ENCODE measurements around the gene MAN1C1.

DNA sequence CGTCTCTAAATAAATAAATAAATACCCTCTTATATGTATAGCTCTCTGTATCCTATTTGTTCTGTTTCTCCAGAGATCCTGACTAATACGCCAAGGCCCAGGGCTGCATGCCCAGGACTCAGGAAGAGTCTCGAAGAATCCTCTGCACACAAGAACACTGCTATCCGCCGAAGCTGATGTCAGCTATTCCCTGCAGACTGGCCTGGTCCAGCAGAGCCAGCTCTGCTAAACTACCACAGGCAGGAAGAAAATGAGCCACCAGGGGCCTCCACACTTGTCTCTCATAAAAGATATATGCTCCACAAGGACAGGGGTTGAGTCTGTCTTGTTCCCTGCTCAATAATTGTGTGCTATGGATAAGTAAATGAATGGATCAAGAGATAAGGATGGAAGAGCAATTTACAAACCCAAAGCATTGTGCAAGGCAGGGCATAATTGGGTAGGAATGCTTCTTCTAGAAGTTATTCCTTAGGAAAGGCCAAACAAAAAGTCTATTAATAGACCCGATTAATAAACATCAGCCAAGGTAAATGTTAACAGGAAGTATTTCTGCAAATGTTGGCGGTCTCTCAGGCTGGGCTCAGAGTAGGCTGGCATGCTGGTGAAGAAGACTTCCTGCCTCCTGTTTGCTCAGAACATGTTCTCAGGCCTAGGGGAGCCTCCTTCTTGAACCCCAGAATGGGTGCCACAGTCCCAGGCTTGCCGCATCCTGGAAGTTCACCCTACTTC is 26.3 kb upstream of the MAN1C1 start:
- TF ChIP-seq, protein P1, sequence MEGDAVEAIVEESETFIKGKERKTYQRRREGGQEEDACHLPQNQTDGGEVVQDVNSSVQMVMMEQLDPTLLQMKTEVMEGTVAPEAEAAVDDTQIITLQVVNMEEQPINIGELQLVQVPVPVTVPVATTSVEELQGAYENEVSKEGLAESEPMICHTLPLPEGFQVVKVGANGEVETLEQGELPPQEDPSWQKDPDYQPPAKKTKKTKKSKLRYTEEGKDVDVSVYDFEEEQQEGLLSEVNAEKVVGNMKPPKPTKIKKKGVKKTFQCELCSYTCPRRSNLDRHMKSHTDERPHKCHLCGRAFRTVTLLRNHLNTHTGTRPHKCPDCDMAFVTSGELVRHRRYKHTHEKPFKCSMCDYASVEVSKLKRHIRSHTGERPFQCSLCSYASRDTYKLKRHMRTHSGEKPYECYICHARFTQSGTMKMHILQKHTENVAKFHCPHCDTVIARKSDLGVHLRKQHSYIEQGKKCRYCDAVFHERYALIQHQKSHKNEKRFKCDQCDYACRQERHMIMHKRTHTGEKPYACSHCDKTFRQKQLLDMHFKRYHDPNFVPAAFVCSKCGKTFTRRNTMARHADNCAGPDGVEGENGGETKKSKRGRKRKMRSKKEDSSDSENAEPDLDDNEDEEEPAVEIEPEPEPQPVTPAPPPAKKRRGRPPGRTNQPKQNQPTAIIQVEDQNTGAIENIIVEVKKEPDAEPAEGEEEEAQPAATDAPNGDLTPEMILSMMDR (IDR thresholded peaks at IDR 0.05 in 2 of 3, conservative IDR thresholded peaks at IDR 0.05 in 1 of 3; ENCODE audit: borderline replicate concordance in 1 of 3, insufficient read depth in 1 of 3, low read depth in 2 of 3, low read length in 2 of 3): 0 out of 6 replicates have a peak, but pooled peaks of 1 of the 3 experiments have one; percentile 7
- TF ChIP-seq POLR2A (IDR thresholded peaks at IDR 0.05; ENCODE audit: borderline replicate concordance, extremely low read depth, insufficient read depth, insufficient read length) (no peak), RAD21 (IDR thresholded peaks at IDR 0.05; ENCODE audit: low read depth) (no peak)

All from HCT116 (cell line).